GM12864 (cell line): ENCODE results near the gene LRRC10B.
"Not testable (repeated sequence)": the region's sequence is repeated elsewhere in the genome, so short reads cannot be mapped to it uniquely, and the experiment has no call there.

Experiments
- DNase-seq: peaks from one replicate; pipeline ENCODE4 v3.0.0-alpha.2; 2011; ENCODE audit warnings: low read depth
- H3K4me3 ChIP-seq: 2 replicates; pipeline ENCODE4 v1.5.1; 2011; ENCODE audit warnings: mild to moderate bottlenecking, low read depth, low read length, control low read depth
- CTCF ChIP-seq: IDR thresholded peaks from 2 replicates; pipeline ENCODE4 v1.5.1; 2011; ENCODE audit warnings: low read depth, mild to moderate bottlenecking, moderate library complexity, low read length, control low read depth, inconsistent platforms; ENCODE audit errors: missing control alignments

The LRRC10B gene

GRCh38 chr11:61507962-61508861 lies at the start of gene LRRC10B:
TSS of gene LRRC10B (plus strand) at chr11:61508749. CDS start at chr11:61508999, 250 bp downstream.
- TF ChIP-seq CTCF, result no peak
- peak within 1 kb of the TSS; percentile 23; the same call in 1 of the 2 replicates for H3K4me3 ChIP-seq
- no peak for DNase-seq

DNA sequence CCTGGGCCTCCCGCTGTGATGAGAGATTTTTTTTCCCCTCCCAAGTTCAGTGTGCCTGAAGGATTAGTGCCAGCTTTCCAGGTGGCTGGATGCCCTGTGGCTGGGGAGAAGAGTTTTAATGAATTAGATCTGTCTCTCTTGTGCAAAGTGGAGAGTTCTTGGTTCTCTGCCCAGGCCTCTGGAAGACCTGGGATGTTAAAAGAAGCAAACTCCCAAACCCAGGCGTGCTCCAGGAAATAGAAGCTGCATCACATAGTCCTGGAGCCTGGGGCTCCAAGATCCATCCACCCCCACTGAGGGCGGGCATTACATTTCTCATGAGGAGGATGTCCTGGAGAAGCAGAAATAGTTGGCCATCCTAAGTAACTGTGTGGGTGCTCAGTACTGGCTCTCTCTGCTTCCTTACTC lies 48.1 kb upstream of the LRRC10B start:
- no peak for DNase-seq
- no peak for TF ChIP-seq CTCF
- no peak overlapping the region for H3K4me3 ChIP-seq

DNA sequence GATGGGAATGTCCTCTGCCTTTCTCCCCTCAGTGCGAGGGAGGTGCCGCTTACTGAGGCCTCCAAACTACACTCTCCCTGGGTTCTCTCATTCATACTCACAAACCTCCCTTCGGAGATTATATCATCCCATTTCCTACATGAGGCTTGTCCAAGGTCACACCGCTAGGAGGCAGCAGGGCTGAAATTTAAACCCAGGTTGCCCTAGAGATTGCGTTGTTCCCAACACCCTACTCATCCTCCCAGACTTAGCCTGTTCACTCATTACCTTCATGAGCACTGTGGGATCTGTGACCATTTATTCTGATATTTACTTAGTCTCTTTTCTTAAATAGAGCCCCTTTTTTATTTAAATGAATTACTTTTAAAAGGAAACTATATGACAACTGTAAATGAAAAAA lies 47.6 kb upstream of the LRRC10B start:
- DNase-seq, result no peak
- no peak for TF ChIP-seq CTCF
- no peak overlapping the region for H3K4me3 ChIP-seq

GRCh38 chr11:61467602-61468001 lies 40.9 kb upstream of the LRRC10B start:
- DNase-seq, H3K4me3 ChIP-seq: not testable (repeated sequence)

GRCh38 chr11:61468002-61468401 lies 40.5 kb upstream of the LRRC10B start:
- DNase-seq, result no peak
- no peak for TF ChIP-seq CTCF
- no peak overlapping the region for H3K4me3 ChIP-seq

DNA sequence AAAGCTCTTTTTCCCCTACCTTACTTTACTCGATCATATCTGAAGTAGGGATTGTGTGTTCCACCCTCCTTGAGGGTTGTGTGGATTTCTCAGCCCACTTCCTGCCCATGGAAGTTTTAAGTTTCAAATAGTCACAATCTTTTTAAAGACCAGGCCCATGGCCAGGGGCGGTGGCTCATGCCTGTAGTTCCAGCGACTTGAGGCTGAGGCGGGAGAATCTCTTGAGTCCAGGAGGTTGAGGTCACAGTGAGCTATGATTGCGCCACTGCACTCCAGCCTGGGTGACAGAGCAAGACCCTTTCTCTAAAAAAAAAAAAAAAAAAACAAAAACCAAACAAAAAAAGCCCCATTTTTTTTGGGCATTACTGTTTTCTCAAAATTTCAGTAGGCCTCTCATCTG lies 36.3 kb upstream of the LRRC10B start:
- no peak for TF ChIP-seq CTCF
- no peak overlapping the region for H3K4me3 ChIP-seq
- no peak for DNase-seq

GRCh38 chr11:61472868-61473267 lies 35.7 kb upstream of the LRRC10B start:
- no peak for DNase-seq
- no peak overlapping the region for H3K4me3 ChIP-seq
- TF ChIP-seq CTCF, result no peak
